HCEC 1CT (cell line): ENCODE results near the gene CRYZL1.

Experiments
- DNase-seq: peaks from one replicate; pipeline ENCODE4 v3.0.0-alpha.2; 2017

CRYZL1 gene

GRCh38 chr21:33558777-33559421 is 82.6 kb downstream of the CRYZL1 start:
- peak; percentile 59 for DNase-seq

- no peak for DNase-seq
These were observed 84.1 kb downstream of the CRYZL1 start for GRCh38 chr21:33557447-33557846.

- no peak for DNase-seq
These were observed 86.6 kb downstream of the CRYZL1 start for GRCh38 chr21:33554982-33555344.

GRCh38 chr21:33554236-33554981 is 87.1 kb downstream of the CRYZL1 start:
- DNase-seq, result no peak

DNA sequence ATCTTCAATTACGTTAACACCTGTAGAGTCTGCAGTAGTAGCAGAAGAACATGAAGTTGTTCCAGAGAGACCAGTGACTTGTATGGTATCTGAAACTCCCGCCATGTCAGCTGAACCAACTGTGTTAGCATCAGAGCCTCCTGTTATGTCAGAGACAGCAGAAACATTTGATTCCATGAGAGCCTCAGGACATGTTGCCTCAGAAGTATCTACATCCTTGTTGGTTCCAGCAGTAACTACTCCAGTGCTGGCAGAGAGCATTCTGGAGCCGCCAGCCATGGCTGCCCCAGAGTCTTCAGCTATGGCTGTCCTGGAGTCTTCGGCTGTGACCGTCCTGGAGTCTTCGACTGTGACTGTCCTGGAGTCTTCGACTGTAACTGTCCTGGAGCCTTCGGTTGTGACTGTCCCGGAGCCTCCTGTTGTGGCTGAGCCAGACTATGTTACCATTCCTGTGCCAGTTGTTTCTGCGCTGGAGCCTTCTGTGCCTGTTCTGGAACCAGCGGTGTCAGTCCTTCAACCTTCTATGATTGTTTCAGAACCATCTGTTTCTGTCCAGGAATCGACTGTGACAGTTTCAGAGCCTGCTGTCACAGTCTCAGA is 88.4 kb downstream of the CRYZL1 start:
- no peak for DNase-seq

DNA sequence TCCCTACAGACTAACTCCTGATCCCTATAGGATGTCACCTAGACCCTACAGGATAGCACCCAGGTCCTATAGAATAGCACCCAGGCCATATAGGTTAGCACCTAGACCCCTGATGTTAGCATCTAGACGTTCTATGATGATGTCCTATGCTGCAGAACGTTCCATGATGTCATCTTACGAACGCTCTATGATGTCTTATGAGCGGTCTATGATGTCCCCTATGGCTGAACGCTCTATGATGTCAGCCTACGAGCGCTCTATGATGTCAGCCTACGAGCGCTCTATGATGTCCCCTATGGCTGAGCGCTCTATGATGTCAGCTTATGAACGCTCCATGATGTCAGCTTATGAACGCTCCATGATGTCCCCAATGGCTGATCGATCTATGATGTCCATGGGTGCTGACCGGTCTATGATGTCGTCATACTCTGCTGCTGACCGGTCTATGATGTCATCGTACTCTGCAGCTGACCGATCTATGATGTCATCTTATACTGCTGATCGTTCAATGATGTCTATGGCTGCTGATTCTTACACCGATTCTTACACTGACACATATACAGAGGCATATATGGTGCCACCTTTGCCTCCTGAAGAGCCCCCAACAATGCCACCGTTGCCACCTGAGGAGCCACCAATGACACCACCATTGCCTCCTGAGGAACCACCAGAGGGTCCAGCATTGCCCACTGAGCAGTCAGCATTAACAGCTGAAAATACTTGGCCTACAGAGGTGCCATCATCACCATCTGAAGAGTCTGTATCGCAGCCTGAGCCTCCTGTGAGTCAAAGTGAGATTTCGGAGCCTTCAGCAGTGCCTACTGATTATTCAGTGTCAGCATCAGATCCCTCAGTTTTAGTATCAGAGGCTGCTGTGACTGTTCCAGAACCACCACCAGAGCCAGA is 89.2 kb downstream of the CRYZL1 start:
- no peak for DNase-seq

DNA sequence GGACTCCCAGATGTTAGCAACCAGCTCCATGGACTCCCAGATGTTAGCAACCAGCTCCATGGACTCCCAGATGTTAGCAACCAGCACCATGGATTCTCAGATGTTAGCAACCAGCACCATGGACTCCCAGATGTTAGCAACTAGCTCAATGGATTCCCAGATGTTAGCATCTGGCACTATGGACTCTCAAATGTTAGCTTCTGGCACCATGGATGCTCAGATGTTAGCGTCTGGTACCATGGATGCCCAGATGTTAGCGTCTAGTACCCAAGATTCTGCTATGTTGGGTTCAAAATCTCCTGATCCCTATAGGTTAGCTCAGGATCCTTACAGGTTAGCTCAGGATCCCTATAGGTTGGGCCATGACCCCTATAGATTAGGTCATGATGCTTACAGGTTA is 89.9 kb downstream of the CRYZL1 start:
- no peak for DNase-seq

DNA sequence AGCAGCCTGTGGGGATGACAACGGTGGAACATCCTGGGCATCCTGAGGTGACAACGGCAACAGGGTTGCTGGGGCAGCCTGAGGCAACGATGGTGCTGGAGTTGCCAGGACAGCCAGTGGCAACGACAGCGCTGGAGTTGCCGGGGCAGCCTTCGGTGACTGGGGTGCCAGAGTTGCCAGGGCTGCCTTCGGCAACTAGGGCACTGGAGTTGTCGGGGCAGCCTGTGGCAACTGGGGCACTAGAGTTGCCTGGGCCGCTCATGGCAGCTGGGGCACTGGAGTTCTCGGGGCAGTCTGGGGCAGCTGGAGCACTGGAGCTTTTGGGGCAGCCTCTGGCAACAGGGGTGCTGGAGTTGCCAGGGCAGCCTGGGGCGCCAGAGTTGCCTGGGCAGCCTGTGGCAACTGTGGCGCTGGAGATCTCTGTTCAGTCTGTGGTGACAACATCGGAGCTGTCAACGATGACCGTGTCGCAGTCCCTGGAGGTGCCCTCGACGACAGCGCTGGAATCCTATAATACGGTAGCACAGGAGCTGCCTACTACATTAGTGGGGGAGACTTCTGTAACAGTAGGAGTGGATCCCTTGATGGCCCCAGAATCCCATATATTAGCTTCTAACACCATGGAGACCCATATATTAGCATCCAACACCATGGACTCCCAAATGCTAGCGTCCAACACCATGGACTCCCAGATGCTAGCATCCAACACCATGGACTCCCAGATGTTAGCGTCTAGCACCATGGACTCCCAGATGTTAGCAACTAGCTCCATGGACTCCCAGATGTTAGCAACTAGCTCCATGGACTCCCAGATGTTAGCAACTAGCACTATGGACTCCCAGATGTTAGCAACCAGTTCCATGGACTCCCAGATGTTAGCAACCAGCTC is 90.5 kb downstream of the CRYZL1 start:
- no peak for DNase-seq

- no peak for DNase-seq
These were observed 91.4 kb downstream of the CRYZL1 start for GRCh38 chr21:33549848-33550771.

DNA sequence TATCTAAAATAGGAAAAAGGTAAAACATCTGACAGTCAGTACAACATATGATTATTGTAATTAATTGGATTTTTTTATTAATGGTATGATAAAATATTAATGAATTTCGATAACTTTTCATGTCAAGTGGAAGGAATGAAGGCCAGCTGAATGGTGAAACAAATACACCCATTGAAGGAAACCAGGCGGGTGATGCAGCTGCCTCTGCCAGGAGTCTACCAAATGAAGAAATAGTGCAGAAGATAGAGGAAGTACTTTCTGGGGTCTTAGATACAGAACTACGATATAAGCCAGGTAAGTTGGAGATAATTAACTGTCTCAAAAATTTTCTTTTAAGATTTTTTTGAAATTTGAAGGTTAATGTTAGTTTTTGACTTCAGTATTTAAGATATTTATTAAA is 95.5 kb downstream of the CRYZL1 start:
- DNase-seq, result no peak

GRCh38 chr21:33544451-33545195 is 96.9 kb downstream of the CRYZL1 start:
- DNase-seq, result no peak

GRCh38 chr21:33543505-33544129 is 97.9 kb downstream of the CRYZL1 start:
- DNase-seq, result peak; percentile 53

- peak; percentile 99 for DNase-seq
These were observed 98.7 kb downstream of the CRYZL1 start, which contains the start of gene SON for GRCh38 chr21:33542640-33543504. SON (plus strand) TSS chr21:33543038; CDS start chr21:33543093, 55 bp downstream.

DNA sequence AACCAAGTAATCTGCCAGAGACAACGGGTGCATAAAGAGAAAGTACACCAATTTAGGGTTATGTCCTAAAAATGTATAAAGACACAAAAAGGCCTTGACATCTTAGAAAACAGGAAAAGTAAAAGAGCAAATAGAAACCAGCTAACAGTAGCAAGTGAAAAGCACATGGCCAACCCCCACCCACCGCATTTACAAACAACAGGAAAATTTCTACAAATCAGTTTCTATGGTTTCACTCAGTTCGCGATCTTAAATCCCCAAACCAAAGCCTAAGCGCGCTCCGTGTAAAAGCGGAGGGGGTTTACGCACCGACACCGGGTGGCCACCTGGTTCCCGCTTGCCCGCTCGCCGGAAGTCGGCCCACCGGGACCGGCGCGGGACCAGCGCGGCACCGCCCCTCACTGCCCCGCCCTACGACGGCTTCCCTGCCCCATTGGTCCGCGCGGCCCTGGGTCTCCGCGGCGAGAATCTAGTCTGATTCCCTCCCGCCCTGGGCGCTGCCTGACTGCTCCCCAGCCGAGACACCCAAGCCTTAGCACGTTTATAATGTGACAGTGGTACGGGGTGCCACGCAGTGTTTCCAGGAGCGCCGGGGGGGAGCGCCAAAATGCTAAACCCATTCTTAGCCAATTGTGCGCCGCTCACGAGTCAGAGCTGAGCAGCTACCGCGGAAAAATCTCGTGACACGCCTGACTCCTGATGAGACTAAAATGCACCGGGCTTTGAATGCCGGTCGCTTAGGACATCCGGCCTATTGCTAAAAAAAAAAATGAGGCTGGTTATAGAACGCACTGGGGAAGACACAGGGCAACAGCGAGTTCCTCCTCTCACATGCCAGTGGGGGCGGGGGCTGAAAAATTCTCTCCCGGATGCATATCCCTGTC is 99.5 kb downstream of the CRYZL1 start, which contains the start of gene GART:
TSS of gene GART (minus strand) at position 362 of the 884 bp plus-strand sequence. CDS start 2,802 bp downstream, outside the sequence.
- peak; percentile 79 for DNase-seq

- peak; percentile 47 for DNase-seq
These were observed 100.3 kb downstream of the CRYZL1 start for GRCh38 chr21:33541105-33541711.

DNA sequence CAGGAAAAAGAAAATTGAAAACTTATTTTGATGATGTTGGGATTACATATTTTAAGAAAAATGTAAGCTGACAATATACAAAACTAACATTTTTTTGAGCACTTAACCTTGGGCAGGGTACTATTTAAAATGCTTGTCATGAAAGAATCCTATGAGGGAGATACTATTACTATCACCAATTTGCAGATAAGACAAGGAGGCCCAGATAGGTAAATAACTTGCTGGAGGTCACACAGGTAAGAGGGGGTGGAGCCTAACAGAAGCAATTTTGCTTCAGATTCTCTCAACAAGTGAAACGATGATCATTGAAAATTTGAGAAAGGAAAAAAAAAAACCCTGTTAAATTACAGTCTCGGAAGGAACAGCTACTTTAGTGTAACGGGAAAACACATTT is 100.8 kb downstream of the CRYZL1 start:
- no peak for DNase-seq

DNA sequence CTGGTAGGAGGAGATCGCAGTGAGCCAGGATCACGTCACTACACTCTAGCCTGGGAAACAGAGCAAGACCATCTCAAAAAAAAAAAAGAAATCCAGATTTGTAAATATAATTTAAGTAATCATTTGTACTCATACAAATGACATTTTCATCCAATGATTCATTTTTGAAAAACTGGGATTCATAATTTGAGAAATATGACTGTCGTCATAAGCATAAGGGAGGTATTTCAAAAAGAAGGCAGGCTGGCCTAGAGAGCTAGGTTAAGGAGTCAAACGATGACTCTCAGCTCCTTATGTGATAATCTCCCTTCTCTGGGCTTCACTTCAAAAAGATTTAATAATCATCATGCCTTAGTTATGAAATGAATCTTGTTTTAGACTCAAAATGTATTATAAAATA is 101.9 kb downstream of the CRYZL1 start:
- DNase-seq, result peak; percentile 94
